SK-N-MC (cell line): ENCODE results near the gene ASF1A.

ENCODE experiments used
- EZH2 ChIP-seq: fragments of 200-600 bp; sonication (generic); IDR thresholded peaks from one replicate; pipeline ENCODE4 v1.6.1; 2017; ENCODE audit warnings: antibody characterized with exemption
- POLR2AphosphoS5 ChIP-seq: IDR thresholded peaks from 2 replicates; pipeline ENCODE4 v1.6.1; 2012; ENCODE audit warnings: mild to moderate bottlenecking, low read depth, low read length, borderline replicate concordance

- TF ChIP-seq POLR2AphosphoS5, result no peak
- TF ChIP-seq EZH2, result no peak
Observed at GRCh38 chr6:118871331-118871730, 22.6 kb upstream of the ASF1A start.
